ENCODE measurements around the gene PCDHA9.

GRCh38 chr5:140801494-140801841, 46.7 kb upstream of the PCDHA9 start:
- TF ChIP-seq ASH2L (IDR thresholded peaks at IDR 0.05; ENCODE audit: borderline replicate concordance, low read depth) (no peak), HDGF (IDR thresholded peaks at IDR 0.05) (no peak), CTCF (IDR thresholded peaks at IDR 0.05 in 2 of 3, conservative IDR thresholded peaks at IDR 0.05 in 1 of 3; ENCODE audit: control insufficient read depth in 2 of 3, extremely low read depth in 1 of 3, insufficient read depth in 1 of 3, low read depth in 3 of 3, low read length in 3 of 3) (no peak), TAF1 (IDR thresholded peaks at IDR 0.05; ENCODE audit: borderline replicate concordance, low read depth, low read length) (no peak), REST (IDR thresholded peaks at IDR 0.05; ENCODE audit: low read depth, low read length) (no peak), POU2F2 (IDR thresholded peaks at IDR 0.05; ENCODE audit: borderline replicate concordance, low read depth, low read length) (no peak), BHLHE40 (IDR thresholded peaks at IDR 0.05; ENCODE audit: borderline replicate concordance in 1 of 2, low read depth in 2 of 2, low read length in 1 of 2) (no peak), EZH2 (IDR thresholded peaks at IDR 0.05; ENCODE audit: borderline replicate concordance, control insufficient read depth, low read depth, low read length) (no peak), IRF3 (IDR thresholded peaks at IDR 0.05) (no peak), ZBED1 (IDR thresholded peaks at IDR 0.05; ENCODE audit: borderline replicate concordance) (no peak), ATF7 (IDR thresholded peaks at IDR 0.05; ENCODE audit: low read depth) (no peak), MEF2A (IDR thresholded peaks at IDR 0.05; ENCODE audit: insufficient read depth, low read depth, low read length) (no peak), MTA3 (IDR thresholded peaks at IDR 0.05; ENCODE audit: borderline replicate concordance, low read length) (no peak)

All from GM12878 (cell line).